Ascending aorta (tissue), 2 donors: ENCODE results near the gene AKT2. TPM values are rescaled to one million over a fixed set of nuclear protein-coding genes. Genes with fewer than 3 reads are reported as not detected.
A peak's percentile ranks its signal among the peaks of the same experiment; 100 is the strongest.

Experiments used
- DNase-seq, 2 donors: peaks; one replicate each; pipeline ENCODE4 v3.0.0-alpha.2; 2019; ENCODE audit warnings: low spot score in 2 of 2
- H3K27ac ChIP-seq, 2 donors: fragments of 200-600 bp; sonication (generic); one replicate each; pipeline ENCODE4 v1.5.1; 2016 to 2017; ENCODE audit warnings: mild to moderate bottlenecking in 1 of 2
- H3K27me3 ChIP-seq: fragments of 200-600 bp; sonication (generic); one replicate; pipeline ENCODE4 v1.5.1; 2017
- H3K36me3 ChIP-seq, 2 donors: fragments of 200-600 bp; sonication (generic); one replicate each; pipeline ENCODE4 v1.5.1; 2016
- H3K4me1 ChIP-seq, 2 donors: fragments of 200-600 bp; sonication (generic); one replicate each; pipeline ENCODE4 v1.5.1; 2016 to 2017; ENCODE audit warnings: mild to moderate bottlenecking in 1 of 2
- H3K4me3 ChIP-seq, 2 donors: fragments of 200-600 bp; sonication (generic); one replicate each; pipeline ENCODE4 v1.5.1; 2016 to 2017; ENCODE audit warnings: mild to moderate bottlenecking in 1 of 2
- H3K9me3 ChIP-seq, 2 donors: fragments of 200-600 bp; sonication (generic); one replicate each; pipeline ENCODE4 v1.5.1; 2016
- CTCF ChIP-seq, 3 experiments: fragments of 200-600 bp in 2 of 3; fragments of 450-650 bp in 1 of 3; sonication (generic) in 2 of 3; IDR thresholded peaks; one replicate each; pipeline ENCODE4 v1.5.1; 2016 to 2019; ENCODE audit warnings: antibody characterized with exemption in 3 of 3, mild to moderate bottlenecking in 1 of 3, moderate library complexity in 1 of 3
- intact Hi-C: fragments of 100-400 bp; cut with DNase I; formaldehyde crosslinking; loops from one replicate; pipeline ENCODE4 v1.15.1; 2023
- total RNA-seq: library from RNA; depleted of rRNA; stranded (reverse); fragments of >200 nt; gene quantifications from one replicate; pipeline ENCODE4 v1.1.0, GENCODE V29; 2016

The AKT2 gene
- total RNA-seq, 1 donor from 2014 or later, result 137 TPM

- intact Hi-C loops, result loop anchor here (2.0 to 10.0 kb wide), 8 partner anchors 63 to 979 kb away; partner anchors contain the start of genes C19orf47, FBL, HNRNPUL1 and LTBP4
- TF ChIP-seq CTCF (IDR thresholded peaks at IDR 0.05), result no peak
- Histone ChIP-seq H3K36me3 (no peaks in the 10 kb centered on the region), H3K9me3 (no peaks in the 10 kb centered on the region), H3K27ac (peak overlapping the region; percentile 84 to 97), H3K4me1 (peaks cover 6 to 25% of the 10 kb centered on the region in 2 donors), H3K27me3 (no peaks in the 10 kb centered on the region), H3K4me3 (peak overlapping the region; percentile 71 to 83)
- peak; percentile 97 to 99 for DNase-seq
These were observed 449 bp upstream of the AKT2 start for GRCh38 chr19:40285353-40286234.

GRCh38 chr19:40284251-40284500, 969 bp downstream of the AKT2 start:
- H3K4me3 ChIP-seq, result peak overlapping the region; percentile 71 to 83
- no peaks in the 10 kb centered on the region for H3K27me3 ChIP-seq
- peak overlapping the region; percentile 84 to 97 for H3K27ac ChIP-seq
- H3K36me3 ChIP-seq, result no peaks in the 10 kb centered on the region
- peaks cover 18 to 36% of the 10 kb centered on the region in 2 donors for H3K4me1 ChIP-seq
- intact Hi-C loops, result loop anchor here (2.0 to 10.0 kb wide), 6 partner anchors 65 to 981 kb away; partner anchors contain the start of genes C19orf47, FBL, HNRNPUL1 and LTBP4
- TF ChIP-seq CTCF (IDR thresholded peaks at IDR 0.05), result no peak
- no peaks in the 10 kb centered on the region for H3K9me3 ChIP-seq
- DNase-seq, result no peak

GRCh38 chr19:40283414-40284250, 1.5 kb downstream of the AKT2 start:
- peak overlapping the region; percentile 71 to 83 for H3K4me3 ChIP-seq
- peaks cover 18 to 42% of the 10 kb centered on the region in 2 donors for H3K4me1 ChIP-seq
- intact Hi-C loops, result loop anchor here (2.0 to 10.0 kb wide), 6 partner anchors 65 to 981 kb away; partner anchors contain the start of genes C19orf47, FBL, HNRNPUL1 and LTBP4

GRCh38 chr19:40282920-40283319, 2.2 kb downstream of the AKT2 start:
- intact Hi-C loops, result loop anchor here (10.0 kb wide), 5 partner anchors 308 to 982 kb away; partner anchors contain the start of genes FBL, HNRNPUL1, LTBP4 and PSMC4
- H3K27ac ChIP-seq, result no peak overlapping the region
- no peak for DNase-seq
- H3K9me3 ChIP-seq, result no peaks in the 10 kb centered on the region
- no peak for TF ChIP-seq CTCF (IDR thresholded peaks at IDR 0.05)
- peak overlapping the region in 1 of 2 donors; percentile 71 for H3K4me3 ChIP-seq
- no peaks in the 10 kb centered on the region for H3K36me3 ChIP-seq
- peaks cover 18 to 45% of the 10 kb centered on the region in 2 donors for H3K4me1 ChIP-seq
- H3K27me3 ChIP-seq, result no peaks in the 10 kb centered on the region

More at GRCh38 chr19:40283414-40284250, 1.5 kb downstream of the AKT2 start:
- Histone ChIP-seq H3K27me3 (no peaks in the 10 kb centered on the region), H3K36me3 (no peaks in the 10 kb centered on the region), H3K27ac (peak overlapping the region; percentile 84 to 97), H3K9me3 (no peaks in the 10 kb centered on the region)
- no peak for DNase-seq
- no peak for TF ChIP-seq CTCF (IDR thresholded peaks at IDR 0.05)

GRCh38 chr19:40282209-40282580, 3.0 kb downstream of the AKT2 start:
- TF ChIP-seq CTCF (IDR thresholded peaks at IDR 0.05), result no peak
- no peak overlapping the region for H3K27ac ChIP-seq
- no peaks in the 10 kb centered on the region for H3K36me3 ChIP-seq
- H3K4me1 ChIP-seq, result peaks cover 18 to 45% of the 10 kb centered on the region in 2 donors
- intact Hi-C loops, result loop anchor here (10.0 kb wide), 5 partner anchors 307 to 983 kb away; partner anchors contain the start of genes FBL, HNRNPUL1, LTBP4 and PSMC4
- no peak for DNase-seq
- H3K4me3 ChIP-seq, result no peak overlapping the region
- no peaks in the 10 kb centered on the region for H3K27me3 ChIP-seq
- no peaks in the 10 kb centered on the region for H3K9me3 ChIP-seq
